ENCODE results near the gene ACSL3. TPM values are rescaled to one million over a fixed set of nuclear protein-coding genes. Genes with fewer than 3 reads are reported as not detected.

ACSL3 gene
- total RNA-seq, 4 donors from 2014 or later, result 34.7 to 56.8 (median 38.2) TPM

DNA sequence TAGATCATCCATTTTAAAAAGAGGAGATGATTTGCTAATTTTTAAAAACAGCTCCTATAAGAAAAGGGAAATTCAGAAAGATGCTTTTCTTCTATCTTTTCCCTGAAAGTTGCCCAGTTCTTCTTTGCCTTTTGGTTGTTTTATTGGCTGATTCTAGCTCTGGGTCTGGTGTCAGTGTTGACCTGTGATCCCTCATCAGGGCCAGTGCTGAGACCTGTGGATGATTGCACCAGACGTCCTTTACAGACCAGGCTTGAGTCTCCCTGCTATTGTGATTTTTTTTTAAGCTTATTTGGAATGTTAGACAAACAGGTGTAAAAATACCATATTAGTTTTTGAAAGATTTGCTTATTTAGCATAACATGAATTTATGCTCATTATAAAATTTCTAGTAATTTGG is 88.2 kb downstream of the ACSL3 start:
- TF ChIP-seq, protein P1, sequence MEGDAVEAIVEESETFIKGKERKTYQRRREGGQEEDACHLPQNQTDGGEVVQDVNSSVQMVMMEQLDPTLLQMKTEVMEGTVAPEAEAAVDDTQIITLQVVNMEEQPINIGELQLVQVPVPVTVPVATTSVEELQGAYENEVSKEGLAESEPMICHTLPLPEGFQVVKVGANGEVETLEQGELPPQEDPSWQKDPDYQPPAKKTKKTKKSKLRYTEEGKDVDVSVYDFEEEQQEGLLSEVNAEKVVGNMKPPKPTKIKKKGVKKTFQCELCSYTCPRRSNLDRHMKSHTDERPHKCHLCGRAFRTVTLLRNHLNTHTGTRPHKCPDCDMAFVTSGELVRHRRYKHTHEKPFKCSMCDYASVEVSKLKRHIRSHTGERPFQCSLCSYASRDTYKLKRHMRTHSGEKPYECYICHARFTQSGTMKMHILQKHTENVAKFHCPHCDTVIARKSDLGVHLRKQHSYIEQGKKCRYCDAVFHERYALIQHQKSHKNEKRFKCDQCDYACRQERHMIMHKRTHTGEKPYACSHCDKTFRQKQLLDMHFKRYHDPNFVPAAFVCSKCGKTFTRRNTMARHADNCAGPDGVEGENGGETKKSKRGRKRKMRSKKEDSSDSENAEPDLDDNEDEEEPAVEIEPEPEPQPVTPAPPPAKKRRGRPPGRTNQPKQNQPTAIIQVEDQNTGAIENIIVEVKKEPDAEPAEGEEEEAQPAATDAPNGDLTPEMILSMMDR (IDR thresholded peaks at IDR 0.05 in 4 of 5, conservative IDR thresholded peaks at IDR 0.05 in 1 of 5), result no peak
- TF ChIP-seq POLR2A (IDR thresholded peaks at IDR 0.05), result no peak
- Histone ChIP-seq H3K36me3 (no peaks in the 10 kb centered on the region), H3K27ac (no peak overlapping the region), H3K4me3 (no peak overlapping the region), H3K27me3 (no peaks in the 10 kb centered on the region), H3K4me1 (no peaks in the 10 kb centered on the region), H3K9me3 (no peaks in the 10 kb centered on the region)
- ATAC-seq, result no peak
- intact Hi-C loops (cut with DNase I; ENCODE audit: low total_unique reads), result no loop called here
- no peak for DNase-seq
- in situ Hi-C loops (cut with MboI; ENCODE audit: low sequenced_read_pairs in 4 of 4), result no loop called here

DNA sequence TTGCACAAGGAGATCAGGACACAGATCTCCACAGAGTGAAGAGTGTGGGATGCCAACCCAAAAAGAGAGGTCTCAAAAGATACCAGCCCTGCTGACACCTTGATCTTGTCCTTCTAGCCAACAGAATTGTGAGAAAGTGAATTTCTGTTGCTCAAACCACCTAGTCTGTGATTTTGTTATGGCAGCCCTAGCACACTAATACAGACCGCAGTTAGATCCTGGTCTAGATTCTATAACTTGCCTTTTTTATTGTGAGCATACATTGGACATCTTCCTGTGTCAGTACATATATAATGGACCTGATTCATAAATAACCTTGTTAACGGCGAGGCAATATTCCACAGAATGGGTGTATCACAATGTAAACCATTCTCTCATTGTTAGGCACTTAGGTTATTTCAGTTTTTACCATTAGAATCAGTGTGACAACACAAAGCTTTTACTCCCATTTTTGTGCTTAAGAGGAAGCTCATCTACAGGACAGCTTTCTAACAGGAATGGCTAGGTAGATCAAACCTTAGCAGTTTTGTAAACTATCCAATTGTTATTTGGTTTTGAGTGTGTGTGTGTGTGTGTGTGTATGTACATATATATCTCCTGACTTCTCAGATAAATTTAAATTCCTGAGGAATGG is 89.0 kb downstream of the ACSL3 start:
- ATAC-seq (no peak), DNase-seq (no peak)
- no peaks in the 10 kb centered on the region for H3K27me3 ChIP-seq
- no peak overlapping the region for H3K4me3 ChIP-seq
- in situ Hi-C loops (cut with MboI; ENCODE audit: low sequenced_read_pairs in 4 of 4) (loop anchor here in 1 of 4 donors (25.0 kb wide), 1 partner anchor 837 kb away; no protein-coding TSS in a partner anchor), intact Hi-C loops (cut with DNase I; ENCODE audit: low total_unique reads) (no loop called here)
- no peaks in the 10 kb centered on the region for H3K36me3 ChIP-seq
- no peaks in the 10 kb centered on the region for H3K4me1 ChIP-seq
- no peak overlapping the region for H3K27ac ChIP-seq
- no peak for TF ChIP-seq POLR2A (IDR thresholded peaks at IDR 0.05)
- TF ChIP-seq, protein P1 (IDR thresholded peaks at IDR 0.05 in 4 of 5, conservative IDR thresholded peaks at IDR 0.05 in 1 of 5), result no peak
- no peaks in the 10 kb centered on the region for H3K9me3 ChIP-seq

DNA sequence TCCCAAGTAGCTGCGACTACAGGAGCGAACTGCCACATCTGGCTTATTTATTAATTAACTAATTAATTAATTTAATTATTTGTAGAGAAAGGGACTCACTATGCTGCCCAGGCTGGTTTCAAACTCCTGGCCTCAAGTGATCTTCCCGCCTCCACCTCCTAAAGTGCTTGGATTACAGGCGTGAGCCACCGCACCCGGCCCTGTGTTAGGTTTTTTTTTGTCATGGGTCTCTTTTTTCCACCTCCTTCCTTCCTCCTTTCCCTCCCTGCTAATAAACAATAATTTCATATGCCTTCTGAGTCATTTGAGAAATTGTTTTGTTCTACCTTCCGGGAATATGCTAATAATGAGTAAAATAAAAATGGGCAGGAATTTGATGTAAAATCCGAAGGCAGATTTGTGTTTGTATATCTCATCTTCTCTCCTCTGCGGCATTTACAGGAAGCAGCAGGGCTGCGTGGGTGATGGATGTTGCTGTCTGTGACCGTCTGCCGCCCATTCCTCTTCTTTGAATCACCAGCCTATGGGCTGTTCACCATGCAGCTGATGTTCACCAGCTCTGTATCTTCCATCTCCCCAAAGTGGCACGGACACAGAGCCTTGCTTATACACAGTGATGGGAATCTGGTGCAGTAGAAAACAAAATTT is 89.9 kb downstream of the ACSL3 start:
- ATAC-seq, result no peak
- Histone ChIP-seq H3K27me3 (no peaks in the 10 kb centered on the region), H3K4me3 (no peak overlapping the region), H3K4me1 (no peaks in the 10 kb centered on the region), H3K9me3 (no peaks in the 10 kb centered on the region), H3K27ac (no peak overlapping the region), H3K36me3 (no peaks in the 10 kb centered on the region)
- intact Hi-C loops (cut with DNase I; ENCODE audit: low total_unique reads) (no loop called here), in situ Hi-C loops (cut with MboI; ENCODE audit: low sequenced_read_pairs in 4 of 4) (loop anchor here in 1 of 4 donors (25.0 kb wide), 1 partner anchor 837 kb away; no protein-coding TSS in a partner anchor)
- DNase-seq, result no peak
- TF ChIP-seq, protein P1 (IDR thresholded peaks at IDR 0.05 in 4 of 5, conservative IDR thresholded peaks at IDR 0.05 in 1 of 5), result no peak
- TF ChIP-seq POLR2A (IDR thresholded peaks at IDR 0.05), result no peak

DNA sequence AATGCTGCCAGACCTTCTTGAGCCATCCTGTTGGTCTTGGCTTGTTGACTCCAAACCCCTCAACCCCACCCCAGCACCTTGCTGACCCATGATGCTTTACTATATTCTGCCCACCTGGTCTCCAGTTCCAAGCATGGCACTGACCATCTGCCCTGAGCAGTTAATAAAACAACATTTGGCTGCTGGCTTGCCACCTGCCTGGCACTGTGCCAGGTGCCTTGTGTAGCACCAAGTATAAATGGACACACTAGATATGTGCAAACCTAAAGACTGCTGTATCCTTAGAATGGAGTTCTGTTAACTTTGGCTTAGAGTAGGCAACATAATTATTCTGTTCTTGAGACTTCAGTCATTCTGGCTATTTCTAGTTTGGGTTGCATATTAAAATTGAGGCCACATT is 91.4 kb downstream of the ACSL3 start:
- TF ChIP-seq, protein P1 (IDR thresholded peaks at IDR 0.05 in 4 of 5, conservative IDR thresholded peaks at IDR 0.05 in 1 of 5), result no peak
- no peak for TF ChIP-seq POLR2A (IDR thresholded peaks at IDR 0.05)
- intact Hi-C loops (cut with DNase I; ENCODE audit: low total_unique reads) (no loop called here), in situ Hi-C loops (cut with MboI; ENCODE audit: low sequenced_read_pairs in 4 of 4) (loop anchor here in 1 of 4 donors (25.0 kb wide), 1 partner anchor 835 kb away; no protein-coding TSS in a partner anchor)
- DNase-seq (no peak), ATAC-seq (no peak)
- Histone ChIP-seq H3K27ac (no peak overlapping the region), H3K36me3 (no peaks in the 10 kb centered on the region), H3K9me3 (no peaks in the 10 kb centered on the region), H3K27me3 (no peaks in the 10 kb centered on the region), H3K4me3 (no peak overlapping the region), H3K4me1 (no peaks in the 10 kb centered on the region)
